ENCODE results near the gene OBSCN. TPM values are rescaled to one million over a fixed set of nuclear protein-coding genes. Genes with fewer than 3 reads are reported as not detected.

OBSCN gene
- total RNA-seq, 1 donor from 2014 or later: 5.1 TPM

GRCh38 chr1:228313536-228314277 is 105.9 kb downstream of the OBSCN start:
- Histone ChIP-seq H2AFZ (replicated peaks) (no peak overlapping the region), H3K79me2 (ENCODE audit: low read depth) (no peaks in the 10 kb centered on the region), H3K4me1 (no peaks in the 10 kb centered on the region), H3K9me3 (ENCODE audit: low read depth) (no peaks in the 10 kb centered on the region), H3K9ac (no peak overlapping the region), H3K27ac (no peak overlapping the region), H3F3A (ENCODE audit: low read depth) (no peaks in the 10 kb centered on the region), H4K20me1 (ENCODE audit: low read depth) (no peaks in the 10 kb centered on the region), H3K4me3 (no peak overlapping the region), H3K36me3 (no peaks in the 10 kb centered on the region), H3K4me2 (no peak overlapping the region), H3K27me3 (no peaks in the 10 kb centered on the region)
- no peaks in the 10 kb centered on the region for H3K4me1 Mint-ChIP-seq
- peaks cover 2% of the 10 kb centered on the region for H3K27me3 Mint-ChIP-seq (ENCODE audit: insufficient read depth, low read depth)
- H3K36me3 Mint-ChIP-seq: peaks cover 6% of the 10 kb centered on the region
- no peak for DNase-seq (ENCODE audit: low spot score)
- no peak overlapping the region for H3K4me3 Mint-ChIP-seq
- peaks cover 5% of the 10 kb centered on the region for H3K9me3 Mint-ChIP-seq
- no peak for TF ChIP-seq CTCF (IDR thresholded peaks at IDR 0.05)
- no peak for TF ChIP-seq EZH2 (IDR thresholded peaks at IDR 0.05)
- TF ChIP-seq EZH2phosphoT487 (IDR thresholded peaks at IDR 0.05): no peak
- no peak overlapping the region for H3K27ac Mint-ChIP-seq

GRCh38 chr1:228314315-228314657 is 106.4 kb downstream of the OBSCN start:
- Histone ChIP-seq H3K4me1 (no peaks in the 10 kb centered on the region), H3K27ac (no peak overlapping the region), H3K27me3 (no peaks in the 10 kb centered on the region), H3K36me3 (no peaks in the 10 kb centered on the region), H3K4me3 (no peak overlapping the region), H4K20me1 (ENCODE audit: low read depth) (no peaks in the 10 kb centered on the region), H3K9me3 (ENCODE audit: low read depth) (no peaks in the 10 kb centered on the region), H3K4me2 (no peak overlapping the region), H3F3A (ENCODE audit: low read depth) (no peaks in the 10 kb centered on the region), H3K79me2 (ENCODE audit: low read depth) (no peaks in the 10 kb centered on the region), H2AFZ (replicated peaks) (no peak overlapping the region), H3K9ac (no peak overlapping the region)
- H3K4me3 Mint-ChIP-seq: no peak overlapping the region
- DNase-seq (ENCODE audit: low spot score): no peak
- H3K27ac Mint-ChIP-seq: no peak overlapping the region
- TF ChIP-seq EZH2 (IDR thresholded peaks at IDR 0.05) (no peak), CTCF (IDR thresholded peaks at IDR 0.05) (no peak), EZH2phosphoT487 (IDR thresholded peaks at IDR 0.05) (no peak)
- no peaks in the 10 kb centered on the region for H3K4me1 Mint-ChIP-seq
- H3K9me3 Mint-ChIP-seq: peaks cover 5% of the 10 kb centered on the region
- H3K36me3 Mint-ChIP-seq: peaks cover 6% of the 10 kb centered on the region
- H3K27me3 Mint-ChIP-seq (ENCODE audit: insufficient read depth, low read depth): peaks cover 2% of the 10 kb centered on the region

- Histone ChIP-seq H4K20me1 (ENCODE audit: low read depth) (no peaks in the 10 kb centered on the region), H3K4me1 (no peaks in the 10 kb centered on the region), H3K36me3 (no peaks in the 10 kb centered on the region), H3F3A (ENCODE audit: low read depth) (no peaks in the 10 kb centered on the region), H3K4me2 (no peak overlapping the region), H3K27me3 (no peaks in the 10 kb centered on the region), H2AFZ (replicated peaks) (no peak overlapping the region), H3K27ac (no peak overlapping the region), H3K9ac (no peak overlapping the region), H3K4me3 (no peak overlapping the region), H3K9me3 (ENCODE audit: low read depth) (no peaks in the 10 kb centered on the region), H3K79me2 (ENCODE audit: low read depth) (no peaks in the 10 kb centered on the region)
- no peak for DNase-seq (ENCODE audit: low spot score)
- no peak overlapping the region for H3K4me3 Mint-ChIP-seq
- TF ChIP-seq EZH2 (IDR thresholded peaks at IDR 0.05) (no peak), EZH2phosphoT487 (IDR thresholded peaks at IDR 0.05) (no peak), CTCF (IDR thresholded peaks at IDR 0.05) (no peak)
- peaks cover 2% of the 10 kb centered on the region for H3K27me3 Mint-ChIP-seq (ENCODE audit: insufficient read depth, low read depth)
- H3K4me1 Mint-ChIP-seq: no peaks in the 10 kb centered on the region
- H3K9me3 Mint-ChIP-seq: peaks cover 5% of the 10 kb centered on the region
- no peak overlapping the region for H3K27ac Mint-ChIP-seq
- peaks cover 6% of the 10 kb centered on the region for H3K36me3 Mint-ChIP-seq
Observed at GRCh38 chr1:228314658-228315483, 107.0 kb downstream of the OBSCN start.
